Right cardiac atrium (tissue), 5 donors: ENCODE measurements around the gene LMTK2. TPM values are rescaled to one million over a fixed set of nuclear protein-coding genes. Genes with fewer than 3 reads are reported as not detected.

ENCODE experiments used
- ATAC-seq, 2 donors: fragments of 200-7000 bp; cut with Tn5 transposase; one replicate each; pipeline versions ENCODE4 v1.8.0 to v1.9.1; 2020; ENCODE audit warnings: moderate library complexity in 2 of 2, mild to moderate bottlenecking in 1 of 2
- DNase-seq, 3 donors: peaks; one replicate each; pipeline ENCODE4 v3.0.0-alpha.2; 2020
- H3K27ac ChIP-seq: one replicate; pipeline ENCODE4 v1.5.1; 2013; ENCODE audit warnings: mild to moderate bottlenecking, low read length, control low read depth, moderate library complexity
- H3K27me3 ChIP-seq: one replicate; pipeline ENCODE4 v1.6.1; 2013; ENCODE audit not compliant: control insufficient read depth, insufficient read depth
- H3K4me1 ChIP-seq: one replicate; pipeline ENCODE4 v1.6.1; 2013; ENCODE audit warnings: low read length; ENCODE audit not compliant: control insufficient read depth, insufficient read depth
- H3K4me3 ChIP-seq: one replicate; pipeline ENCODE4 v1.5.1; 2013; ENCODE audit warnings: low read length, control low read depth
- H3K9me3 ChIP-seq: one replicate; pipeline ENCODE4 v1.6.1; 2013; ENCODE audit warnings: low read length; ENCODE audit not compliant: control insufficient read depth
- WGBS: extraction: QIAGEN DNeasy Blood & Tissue Kit; methylation state at CpG from one replicate; pipeline ENCODE4 v1.1.7; 2013; 5-methylcytosine and 5-hydroxymethylcytosine counted together
- intact Hi-C, 4 donors: fragments of 100-400 bp; cut with DNase I; formaldehyde crosslinking; loops; one replicate each; pipeline versions ENCODE4 v1.11.0 to v1.14.0; 2022 to 2023
- polyA plus RNA-seq: library from polyadenylated mRNA; stranded (reverse); fragments of 200-250 nt; gene quantifications from one replicate; pipeline ENCODE4 v1.2.3, GENCODE V29; 2013
- total RNA-seq, 4 donors: library from RNA; stranded (reverse); fragmentation: NEBNext Ultra II Directional; extraction: Animal tissue kit (Norgen Biotek cat#: 25700); gene quantifications; one replicate each; pipeline ENCODE4 v1.2.1, GENCODE V29; 2021
- donor health status: healthy with polysubstance abuse.
- donor health status: DM: no; HTN: yes; CAD: no.
- donor health status: DM: no; HTN: no; CAD: no.
- donor health status: DM: no; HTN: yes; CAD: no; lungs with severe emphysema.
- donor health status: DM: yes; HTN: yes; CAD: no.

LMTK2 gene
- total and polyA plus RNA-seq, 5 donors = 13.1 to 38.5 (median 36.8) TPM

- 37% methylated on average over 6 of the region's 6 CpGs for WGBS
Observed at GRCh38 chr7:98079891-98080648, 26.6 kb upstream of the LMTK2 start.

GRCh38 chr7:98081319-98081718 lies 25.3 kb upstream of the LMTK2 start:
- Histone ChIP-seq H3K27ac (no peak overlapping the region), H3K9me3 (no peaks in the 10 kb centered on the region), H3K4me3 (no peak overlapping the region), H3K27me3 (no peaks in the 10 kb centered on the region), H3K4me1 (no peaks in the 10 kb centered on the region)
- intact Hi-C loops = no loop called here
- no peak for ATAC-seq
- DNase-seq = no peak
- WGBS = 76% methylated on average over 7 of the region's 7 CpGs

More at GRCh38 chr7:98079891-98080648, 26.6 kb upstream of the LMTK2 start:
- Histone ChIP-seq H3K4me3 (no peak overlapping the region), H3K27ac (no peak overlapping the region), H3K9me3 (no peaks in the 10 kb centered on the region), H3K4me1 (no peaks in the 10 kb centered on the region), H3K27me3 (no peaks in the 10 kb centered on the region)
- intact Hi-C loops = no loop called here
- DNase-seq (no peak), ATAC-seq (no peak)

GRCh38 chr7:98084631-98085030 lies 22.0 kb upstream of the LMTK2 start:
- H3K4me1 ChIP-seq = no peaks in the 10 kb centered on the region
- no peaks in the 10 kb centered on the region for H3K27me3 ChIP-seq
- no peak for DNase-seq
- intact Hi-C loops = no loop called here
- WGBS = 86% methylated on average over 3 of the region's 3 CpGs
- H3K9me3 ChIP-seq = no peaks in the 10 kb centered on the region
- no peak overlapping the region for H3K27ac ChIP-seq
- ATAC-seq = no peak
- no peak overlapping the region for H3K4me3 ChIP-seq

- no peak overlapping the region for H3K4me3 ChIP-seq
- ATAC-seq (peak in 1 of 2 donors; percentile 14), DNase-seq (no peak)
- H3K27ac ChIP-seq = no peak overlapping the region
- no peaks in the 10 kb centered on the region for H3K4me1 ChIP-seq
- 74% methylated on average over 4 of the region's 4 CpGs for WGBS
- intact Hi-C loops = no loop called here
- no peaks in the 10 kb centered on the region for H3K9me3 ChIP-seq
- no peaks in the 10 kb centered on the region for H3K27me3 ChIP-seq
Observed at GRCh38 chr7:98085674-98086073, 21.0 kb upstream of the LMTK2 start.

- ATAC-seq (peak in 1 of 2 donors; percentile 52), DNase-seq (no peak)
- 68% methylated on average over 11 of the region's 11 CpGs for WGBS
- H3K4me3 ChIP-seq = no peak overlapping the region
- H3K4me1 ChIP-seq = no peaks in the 10 kb centered on the region
- no peaks in the 10 kb centered on the region for H3K9me3 ChIP-seq
- intact Hi-C loops = no loop called here
- H3K27me3 ChIP-seq = no peaks in the 10 kb centered on the region
- no peak overlapping the region for H3K27ac ChIP-seq
Observed at GRCh38 chr7:98086281-98086718, 20.4 kb upstream of the LMTK2 start.

GRCh38 chr7:98088109-98088508 lies 18.6 kb upstream of the LMTK2 start:
- Histone ChIP-seq H3K9me3 (no peaks in the 10 kb centered on the region), H3K27ac (no peak overlapping the region), H3K27me3 (no peaks in the 10 kb centered on the region), H3K4me1 (no peaks in the 10 kb centered on the region), H3K4me3 (no peak overlapping the region)
- intact Hi-C loops = no loop called here
- DNase-seq (no peak), ATAC-seq (no peak)
- 81% methylated on average over 3 of the region's 3 CpGs for WGBS

GRCh38 chr7:98090116-98090515 lies 16.5 kb upstream of the LMTK2 start:
- intact Hi-C loops = no loop called here
- DNase-seq (no peak), ATAC-seq (no peak)
- WGBS = 52% methylated on average over 4 of the region's 4 CpGs
- Histone ChIP-seq H3K4me1 (no peaks in the 10 kb centered on the region), H3K9me3 (no peaks in the 10 kb centered on the region), H3K27me3 (no peaks in the 10 kb centered on the region), H3K27ac (no peak overlapping the region), H3K4me3 (no peak overlapping the region)

GRCh38 chr7:98091061-98091460 lies 15.6 kb upstream of the LMTK2 start:
- H3K9me3 ChIP-seq = no peaks in the 10 kb centered on the region
- H3K4me1 ChIP-seq = no peaks in the 10 kb centered on the region
- ATAC-seq (no peak), DNase-seq (no peak)
- intact Hi-C loops = no loop called here
- H3K27me3 ChIP-seq = no peaks in the 10 kb centered on the region
- 73% methylated on average over 2 of the region's 2 CpGs for WGBS
- H3K4me3 ChIP-seq = no peak overlapping the region
- no peak overlapping the region for H3K27ac ChIP-seq

- H3K4me1 ChIP-seq = no peaks in the 10 kb centered on the region
- H3K27me3 ChIP-seq = no peaks in the 10 kb centered on the region
- ATAC-seq = no peak
- DNase-seq = no peak
- H3K9me3 ChIP-seq = no peaks in the 10 kb centered on the region
- H3K4me3 ChIP-seq = no peak overlapping the region
- WGBS = 83% methylated on average over 3 of the region's 3 CpGs
- no peak overlapping the region for H3K27ac ChIP-seq
- intact Hi-C loops = no loop called here
Observed at GRCh38 chr7:98091523-98091922, 15.1 kb upstream of the LMTK2 start.

GRCh38 chr7:98097042-98097645 lies 9.5 kb upstream of the LMTK2 start:
- Histone ChIP-seq H3K27me3 (no peaks in the 10 kb centered on the region), H3K9me3 (no peaks in the 10 kb centered on the region), H3K27ac (no peak overlapping the region), H3K4me1 (no peaks in the 10 kb centered on the region), H3K4me3 (no peak overlapping the region)
- no peak for ATAC-seq
- DNase-seq = no peak
- intact Hi-C loops = no loop called here
- WGBS = 93% methylated on average over 1 of the region's 1 CpG

- Histone ChIP-seq H3K9me3 (no peaks in the 10 kb centered on the region), H3K4me1 (no peaks in the 10 kb centered on the region), H3K27ac (no peak overlapping the region), H3K4me3 (no peak overlapping the region), H3K27me3 (no peaks in the 10 kb centered on the region)
- DNase-seq (no peak), ATAC-seq (no peak)
- WGBS = 82% methylated on average over 1 of the region's 1 CpG
- intact Hi-C loops = no loop called here
Observed at GRCh38 chr7:98100088-98100487, 6.6 kb upstream of the LMTK2 start.
